Keratinocyte (primary cell): ENCODE data around the gene INTS3. TPM values are rescaled to one million over a fixed set of nuclear protein-coding genes. Genes with fewer than 3 reads are reported as not detected.

Experiments
- DNase-seq: peaks from one replicate; pipeline ENCODE4 v3.0.0-alpha.2; 2011; ENCODE audit warnings: low read depth, missing footprints, low spot score
- FAIRE-seq: peaks from 2 replicates; lab custom pipeline; 2011; peaks lifted over from hg19 to GRCh38; lab: Jason Lieb, UNC
- H2AFZ ChIP-seq: 2 replicates; pipeline ENCODE4 v1.6.0; 2012; ENCODE audit warnings: low read length, control low read depth, inconsistent platforms; ENCODE audit not compliant: control insufficient read depth
- H3K27ac ChIP-seq: 2 replicates; pipeline ENCODE4 v1.5.1; 2011; ENCODE audit warnings: low read length; ENCODE audit not compliant: control insufficient read depth, insufficient read depth
- H3K27me3 ChIP-seq: 3 replicates; pipeline ENCODE4 v1.6.0; 2011; ENCODE audit warnings: low read length; ENCODE audit not compliant: control insufficient read depth, insufficient read depth; ENCODE audit errors: extremely low read depth
- H3K36me3 ChIP-seq, 2 experiments: 2 replicates in 1 of 2; 3 replicates in 1 of 2; pipeline ENCODE4 v1.5.1; 2011; ENCODE audit warnings: low read length in 2 of 2, mild to moderate bottlenecking in 1 of 2; ENCODE audit not compliant: control insufficient read depth in 2 of 2, insufficient read depth in 2 of 2; ENCODE audit errors: extremely low read depth in 1 of 2
- H3K4me1 ChIP-seq: 3 replicates; pipeline ENCODE4 v1.5.1; 2011; ENCODE audit warnings: low read length; ENCODE audit not compliant: control insufficient read depth, insufficient read depth; ENCODE audit errors: extremely low read depth
- H3K4me2 ChIP-seq: 3 replicates; pipeline ENCODE4 v1.6.0; 2011; ENCODE audit warnings: low read depth, low read length; ENCODE audit not compliant: control insufficient read depth, insufficient read depth; ENCODE audit errors: extremely low read depth
- H3K4me3 ChIP-seq, 3 experiments: fragments of 200-600 bp in 1 of 3; sonication (generic) in 1 of 3; 2 replicates in 2 of 3; 3 replicates in 1 of 3; pipeline ENCODE4 v1.5.1; 2011 to 2016; ENCODE audit warnings: low read length in 3 of 3, mild to moderate bottlenecking in 3 of 3, control low read depth in 2 of 3, inconsistent platforms in 1 of 3, low read depth in 1 of 3, mixed read lengths in 1 of 3, mixed run types in 1 of 3, moderate library complexity in 1 of 3; ENCODE audit not compliant: control insufficient read depth in 2 of 3, insufficient read depth in 2 of 3; ENCODE audit errors: extremely low read depth in 1 of 3
- H3K79me2 ChIP-seq: 2 replicates; pipeline ENCODE4 v1.6.0; 2012; ENCODE audit warnings: low read length; ENCODE audit not compliant: control insufficient read depth, insufficient read depth
- H3K9ac ChIP-seq: 3 replicates; pipeline ENCODE4 v1.6.0; 2011; ENCODE audit warnings: low read length; ENCODE audit not compliant: control insufficient read depth, insufficient read depth; ENCODE audit errors: extremely low read depth
- H3K9me1 ChIP-seq: 3 replicates; pipeline ENCODE4 v1.6.0; 2011; ENCODE audit warnings: low read length; ENCODE audit not compliant: control insufficient read depth, insufficient read depth; ENCODE audit errors: extremely low read depth
- H3K9me3 ChIP-seq: 2 replicates; pipeline ENCODE4 v1.5.1; 2012; ENCODE audit warnings: low read depth, low read length; ENCODE audit not compliant: control insufficient read depth
- H4K20me1 ChIP-seq: 3 replicates; pipeline ENCODE4 v1.6.0; 2011; ENCODE audit warnings: low read length; ENCODE audit not compliant: control insufficient read depth, insufficient read depth; ENCODE audit errors: extremely low read depth
- CTCF ChIP-seq, 3 experiments: IDR thresholded peaks in 1 of 3; conservative IDR thresholded peaks in 1 of 3; optimal IDR thresholded peaks in 1 of 3; 2 replicates in 2 of 3; 3 replicates in 1 of 3; pipeline versions ENCODE3 to v1.5.1; 2011; ENCODE audit warnings: low read length in 3 of 3, mild to moderate bottlenecking in 3 of 3, moderate library complexity in 2 of 3, control low read depth in 1 of 3, inconsistent platforms in 1 of 3; ENCODE audit not compliant: insufficient read depth in 2 of 3; ENCODE audit errors: extremely low read depth in 1 of 3
- EZH2 ChIP-seq: IDR thresholded peaks from one replicate; pipeline ENCODE4 v1.6.1; 2012; ENCODE audit warnings: inconsistent platforms, mild to moderate bottlenecking, low read length, moderate library complexity
- dilution Hi-C: fragments of 300-500 bp; cut with MboI; formaldehyde crosslinking; loops from one replicate; pipeline ENCODE4 v1.7.0; 2020; ENCODE audit warnings: low sequenced_read_pairs; ENCODE audit not compliant: extremely low pct_ligation_motif_present
- polyA plus RNA-seq, 5 experiments: library from polyadenylated mRNA; depleted of rRNA in 3 of 5; stranded (reverse) in 3 of 5; stranded (forward) in 1 of 5; unstranded in 1 of 5; fragments of >200 nt; gene quantifications; 1 replicate in 1 of 5; 2 replicates in 3 of 5; 3 replicates in 1 of 5; pipeline versions ENCODE4 v1.2.1 to v1.2.3, GENCODE V29; 2011 to 2012; ENCODE audit warnings: missing spikeins in 2 of 5, low read depth in 1 of 5, low replicate concordance in 1 of 5

INTS3 gene
- polyA plus RNA-seq, 1 donor (not counting 4 experiments of a cell fraction or from before 2014, with no cell fraction given): 24.6 TPM

DNA sequence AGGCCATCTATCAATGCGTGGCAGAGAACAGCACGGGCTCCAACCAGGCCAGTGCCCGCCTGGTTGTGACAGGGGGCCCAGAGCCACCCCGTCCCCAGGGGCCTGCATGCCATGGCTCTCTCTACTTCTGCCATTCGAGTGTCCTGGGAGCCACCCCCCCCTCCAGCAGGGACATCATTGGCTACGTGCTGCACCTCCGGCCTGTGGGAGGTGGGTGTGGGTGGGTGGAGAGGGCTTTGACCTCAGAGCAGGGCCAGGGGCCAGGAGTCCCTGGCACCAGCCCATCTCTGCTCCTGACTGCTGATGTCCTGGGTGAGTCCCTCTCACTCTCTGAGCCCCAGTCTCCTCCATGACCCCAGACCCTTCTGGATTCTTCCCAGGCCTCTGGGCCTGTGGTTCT, 72.7 kb downstream of the INTS3 start:
- Histone ChIP-seq H3K4me2 (no peak overlapping the region), H3K4me1 (peaks cover 6% of the 10 kb centered on the region), H3K4me3 (no peak overlapping the region), H3K9ac (no peak overlapping the region), H3K9me3 (no peaks in the 10 kb centered on the region), H3K9me1 (no peaks in the 10 kb centered on the region), H3K27ac (no peak overlapping the region), H3K36me3 (peaks cover 0 to 9% of the 10 kb centered on the region in 2 experiments), H3K79me2 (no peaks in the 10 kb centered on the region), H4K20me1 (no peaks in the 10 kb centered on the region), H2AFZ (no peak overlapping the region), H3K27me3 (no peaks in the 10 kb centered on the region)
- no peak for FAIRE-seq
- dilution Hi-C loops: no loop called here
- no peak for DNase-seq
- no peak for TF ChIP-seq EZH2

DNA sequence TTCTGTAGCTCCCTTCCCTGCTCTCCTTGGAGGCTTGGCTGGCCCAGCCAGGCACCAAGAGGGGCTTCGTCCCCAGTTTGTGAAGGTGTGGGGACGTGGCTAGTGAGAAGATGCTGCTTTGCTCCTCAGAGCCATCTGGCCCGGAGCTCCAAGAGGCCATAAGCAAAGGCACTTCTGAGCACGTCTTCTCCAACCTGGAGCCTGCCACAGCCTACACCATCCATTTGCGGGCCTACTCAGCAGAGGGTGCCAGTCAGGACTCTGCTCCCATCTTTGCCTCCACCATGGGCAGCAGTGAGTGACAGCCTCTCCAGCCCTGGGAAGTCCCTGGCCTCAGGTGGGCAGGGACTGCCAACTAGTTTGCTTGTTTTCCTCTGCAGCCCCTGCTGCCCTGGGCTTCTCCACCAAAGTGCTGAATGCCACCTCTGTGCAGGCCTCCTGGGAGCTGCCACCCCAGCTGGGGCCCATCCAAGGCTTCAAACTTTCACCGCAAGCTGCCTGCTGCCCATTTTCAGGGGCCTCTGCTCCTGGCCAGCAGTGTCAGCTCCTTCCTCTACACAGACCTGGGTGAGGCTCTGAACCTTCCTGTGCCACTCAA, 73.3 kb downstream of the INTS3 start:
- Histone ChIP-seq H2AFZ (no peak overlapping the region), H3K4me1 (peaks cover 12% of the 10 kb centered on the region), H3K79me2 (no peaks in the 10 kb centered on the region), H4K20me1 (no peaks in the 10 kb centered on the region), H3K9ac (no peak overlapping the region), H3K4me2 (no peak overlapping the region), H3K9me1 (no peaks in the 10 kb centered on the region), H3K27me3 (no peaks in the 10 kb centered on the region), H3K27ac (no peak overlapping the region), H3K36me3 (peaks cover 0 to 9% of the 10 kb centered on the region in 2 experiments), H3K4me3 (no peak overlapping the region), H3K9me3 (no peaks in the 10 kb centered on the region)
- FAIRE-seq (no peak), DNase-seq (no peak)
- TF ChIP-seq EZH2: no peak
- TF ChIP-seq CTCF (optimal IDR thresholded peaks at IDR 0.05 in 1 of 3, IDR thresholded peaks at IDR 0.05 in 1 of 3, conservative IDR thresholded peaks at IDR 0.05 in 1 of 3; ENCODE audit: extremely low read depth in 1 of 3, insufficient read depth in 2 of 3, low read length in 3 of 3): no peak
- dilution Hi-C loops: no loop called here
